ENCODE data around the gene TBL1X.

GRCh38 chrX:9525511-9526248 lies 60.8 kb downstream of the TBL1X start:
- TF ChIP-seq CTCF (conservative IDR thresholded peaks at IDR 0.05; ENCODE audit: low read depth, low read length) (no peak), EZH2 (IDR thresholded peaks at IDR 0.05; ENCODE audit: low read length, unreplicated experiment) (no peak)
